GM19372 (cell line): ENCODE measurements around the gene ACOXL.

ENCODE experiments used
- ATAC-seq: cut with Tn5 transposase; IDR thresholded peaks from one replicate; pipeline ENCODE4 v1.9.1; 2021; ENCODE audit warnings: mild to moderate bottlenecking, low read depth, moderate library complexity; ENCODE audit not compliant: unreplicated experiment

Gene ACOXL

GRCh38 chr2:110790907-110791306 is 58.5 kb downstream of the ACOXL start:
- no peak for ATAC-seq

GRCh38 chr2:110791435-110791834 is 59.1 kb downstream of the ACOXL start:
- ATAC-seq = no peak

GRCh38 chr2:110793034-110793433 is 60.7 kb downstream of the ACOXL start:
- ATAC-seq = no peak

- ATAC-seq = no peak
These were observed 62.0 kb downstream of the ACOXL start for GRCh38 chr2:110794390-110794789.

- no peak for ATAC-seq
These were observed 62.6 kb downstream of the ACOXL start for GRCh38 chr2:110794951-110795350.

GRCh38 chr2:110796716-110797301 is 64.4 kb downstream of the ACOXL start:
- no peak for ATAC-seq

GRCh38 chr2:110799376-110799775 is 67.0 kb downstream of the ACOXL start:
- no peak for ATAC-seq

- no peak for ATAC-seq
These were observed 68.4 kb downstream of the ACOXL start for GRCh38 chr2:110800611-110801402.

GRCh38 chr2:110802208-110802932 is 70.0 kb downstream of the ACOXL start:
- no peak for ATAC-seq

GRCh38 chr2:110804433-110804832 is 72.1 kb downstream of the ACOXL start:
- ATAC-seq = no peak

GRCh38 chr2:110804915-110805314 is 72.5 kb downstream of the ACOXL start:
- no peak for ATAC-seq

GRCh38 chr2:110805894-110806452 is 73.6 kb downstream of the ACOXL start:
- no peak for ATAC-seq

GRCh38 chr2:110807522-110807921 is 75.1 kb downstream of the ACOXL start:
- no peak for ATAC-seq

- ATAC-seq = no peak
These were observed 78.0 kb downstream of the ACOXL start for GRCh38 chr2:110810404-110810803.

GRCh38 chr2:110812726-110813645 is 80.6 kb downstream of the ACOXL start:
- ATAC-seq = no peak

- no peak for ATAC-seq
These were observed 81.5 kb downstream of the ACOXL start for GRCh38 chr2:110813896-110814295.

GRCh38 chr2:110815938-110816337 is 83.6 kb downstream of the ACOXL start:
- ATAC-seq = no peak

GRCh38 chr2:110816404-110817365 is 84.3 kb downstream of the ACOXL start:
- no peak for ATAC-seq
